ENCODE results near the gene N4BP2. TPM values are rescaled to one million over a fixed set of nuclear protein-coding genes. Genes with fewer than 3 reads are reported as not detected.

Gene N4BP2
- total RNA-seq, 1 experiment from 2014 or later = 8.5 TPM

GRCh38 chr4:40193016-40193571 lies 136.4 kb downstream of the N4BP2 start:
- Histone ChIP-seq H3K4me1 (ENCODE audit: control insufficient read depth, insufficient read depth, low read length) (peaks cover 45% of the 10 kb centered on the region), H3K9me3 (ENCODE audit: control insufficient read depth, insufficient read depth, low read depth, low read length) (no peaks in the 10 kb centered on the region), H3K36me3 (ENCODE audit: control insufficient read depth, insufficient read depth, low read length) (no peaks in the 10 kb centered on the region), H3K27me3 (ENCODE audit: control insufficient read depth, insufficient read depth, low read length) (no peaks in the 10 kb centered on the region), H3K27ac (ENCODE audit: low read length) (peak overlapping the region; percentile 89), H3K4me3 (ENCODE audit: low read depth in 2 of 2, low read length in 2 of 2) (no peak overlapping the region)
- in situ Hi-C loops (cut with HindIII; ENCODE audit: low pct_unique_long_range_greater_than_20kb, low sequenced_read_pairs) = no loop called here
- no peak for DNase-seq (ENCODE audit: low read depth, low spot score)
- no peak for ATAC-seq
- no TSS peak for BruUV-seq (replicated peaks)
- ChIA-PET POLR2A (no interaction called here), CTCF (no interaction called here)
- intact Hi-C loops (cut with micrococcal nuclease; ENCODE audit: unreplicated experiment) = no loop called here
- no peak for TF ChIP-seq TCF7L2 (IDR thresholded peaks at IDR 0.05; ENCODE audit: low read depth, low read length)
- TF ChIP-seq REST (IDR thresholded peaks at IDR 0.05; ENCODE audit: insufficient read depth in 1 of 2, low read depth in 2 of 2, low read length in 1 of 2) = no peak
- no peak for TF ChIP-seq SIN3A (IDR thresholded peaks at IDR 0.05; ENCODE audit: borderline replicate concordance, insufficient read depth, low read depth, low read length)
- no peak for TF ChIP-seq CTCF (IDR thresholded peaks at IDR 0.05)
- no peak for TF ChIP-seq POLR2AphosphoS5 (IDR thresholded peaks at IDR 0.05; ENCODE audit: low read depth, low read length)

DNA sequence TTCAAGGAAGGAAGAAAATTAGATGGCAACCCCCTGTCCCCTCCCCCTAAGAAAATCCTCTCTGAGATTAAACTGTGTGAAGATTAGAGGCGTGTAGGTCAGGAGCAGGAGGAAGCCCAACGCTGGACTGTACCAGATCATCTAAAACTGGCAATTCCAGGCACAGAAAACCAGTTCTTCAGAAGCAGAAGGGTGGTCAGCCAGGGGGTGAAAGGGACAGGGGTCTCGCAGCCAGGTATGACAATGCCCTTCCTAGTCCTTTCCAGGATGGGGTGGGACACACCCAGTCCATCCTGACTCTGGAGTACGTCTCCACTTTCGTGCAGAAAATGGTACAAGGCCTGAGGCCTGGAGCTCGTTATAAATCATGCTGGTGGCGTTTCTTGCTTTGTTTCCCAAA lies 136.9 kb downstream of the N4BP2 start:
- TF ChIP-seq POLR2AphosphoS5 (IDR thresholded peaks at IDR 0.05; ENCODE audit: low read depth, low read length) (no peak), TCF7L2 (IDR thresholded peaks at IDR 0.05; ENCODE audit: low read depth, low read length) (no peak), CTCF (IDR thresholded peaks at IDR 0.05) (no peak), REST (IDR thresholded peaks at IDR 0.05; ENCODE audit: insufficient read depth in 1 of 2, low read depth in 2 of 2, low read length in 1 of 2) (no peak), SIN3A (IDR thresholded peaks at IDR 0.05; ENCODE audit: borderline replicate concordance, insufficient read depth, low read depth, low read length) (no peak)
- ATAC-seq = no peak
- Histone ChIP-seq H3K27me3 (ENCODE audit: control insufficient read depth, insufficient read depth, low read length) (no peaks in the 10 kb centered on the region), H3K27ac (ENCODE audit: low read length) (peak overlapping the region; percentile 89), H3K4me1 (ENCODE audit: control insufficient read depth, insufficient read depth, low read length) (peaks cover 45% of the 10 kb centered on the region), H3K9me3 (ENCODE audit: control insufficient read depth, insufficient read depth, low read depth, low read length) (no peaks in the 10 kb centered on the region), H3K4me3 (ENCODE audit: low read depth in 2 of 2, low read length in 2 of 2) (no peak overlapping the region), H3K36me3 (ENCODE audit: control insufficient read depth, insufficient read depth, low read length) (no peaks in the 10 kb centered on the region)
- in situ Hi-C loops (cut with HindIII; ENCODE audit: low pct_unique_long_range_greater_than_20kb, low sequenced_read_pairs) (no loop called here), intact Hi-C loops (cut with micrococcal nuclease; ENCODE audit: unreplicated experiment) (no loop called here)
- ChIA-PET POLR2A (no interaction called here), CTCF (no interaction called here)
- BruUV-seq (replicated peaks) = no TSS peak
- no peak for DNase-seq (ENCODE audit: low read depth, low spot score)
